PC-3 (cell line): Measurements from ENCODE around the gene INTS1. TPM values are rescaled to one million over a fixed set of nuclear protein-coding genes. Genes with fewer than 3 reads are reported as not detected.
A peak's percentile ranks its signal among the peaks of the same experiment; 100 is the strongest.

Experiments
- ATAC-seq: fragments of 200-7000 bp; cut with Tn5 transposase; 2 replicates; pipeline ENCODE4 v1.9.1; 2020; ENCODE audit warnings: mild to moderate bottlenecking, moderate library complexity
- BruUV-seq: library from RNA; stranded (reverse); fragments of 400-500 nt; replicated peaks from 2 replicates; lab custom pipeline; 2021; lab: Mats Ljungman, UMichigan
- CTCF ChIA-PET: fragments of 300-600 bp; sonication (Branson Sonifier 250); formaldehyde crosslinking; loops from one replicate; lab custom pipeline; 2022; ENCODE audit warnings: antibody characterized with exemption; lab: Charles Lee
- POLR2A ChIA-PET: fragments of 300-600 bp; sonication (Branson Sonifier 250); formaldehyde crosslinking; loops from one replicate; lab custom pipeline; 2022; ENCODE audit warnings: antibody characterized with exemption; ENCODE audit not compliant: unreplicated experiment; lab: Charles Lee
- DNase-seq: peaks from one replicate; pipeline ENCODE4 v3.0.0-alpha.2; 2015
- H2AFZ ChIP-seq: fragments of 300-600 bp; sonication (generic); 2 replicates; pipeline ENCODE4 v1.6.0; 2016; ENCODE audit warnings: antibody characterized with exemption, low read length
- H3F3A ChIP-seq: fragments of 300-600 bp; sonication (generic); one replicate; pipeline ENCODE4 v1.6.0; 2017; ENCODE audit warnings: antibody characterized with exemption, low read length, control low read depth, mild to moderate bottlenecking; ENCODE audit not compliant: unreplicated experiment
- H3K27ac ChIP-seq: fragments of 300-600 bp; sonication (generic); 2 replicates; pipeline ENCODE4 v1.5.1; 2016; ENCODE audit warnings: mild to moderate bottlenecking, low read length
- H3K27me3 ChIP-seq: fragments of 300-600 bp; sonication (generic); 2 replicates; pipeline ENCODE4 v1.6.1; 2016; ENCODE audit warnings: low read length, mixed read lengths
- H3K36me3 ChIP-seq: fragments of 300-600 bp; sonication (generic); 2 replicates; pipeline ENCODE4 v1.6.1; 2016; ENCODE audit warnings: low read depth, mixed run types, low read length, mixed read lengths
- H3K4me1 ChIP-seq: fragments of 300-600 bp; sonication (generic); 2 replicates; pipeline ENCODE4 v1.5.1; 2016; ENCODE audit warnings: low read length; ENCODE audit not compliant: insufficient read depth
- H3K4me2 ChIP-seq: fragments of 300-600 bp; sonication (generic); 2 replicates; pipeline ENCODE4 v1.6.0; 2016; ENCODE audit warnings: low read length
- H3K4me3 ChIP-seq: fragments of 300-600 bp; sonication (generic); 2 replicates; pipeline ENCODE4 v1.5.1; 2016; ENCODE audit warnings: mild to moderate bottlenecking, low read length, mixed read lengths
- H3K79me2 ChIP-seq: fragments of 300-600 bp; sonication (generic); 2 replicates; pipeline ENCODE4 v1.6.1; 2017; ENCODE audit warnings: low read length, mixed read lengths
- H3K9ac ChIP-seq: fragments of 300-600 bp; sonication (generic); 2 replicates; pipeline ENCODE4 v1.6.0; 2016; ENCODE audit warnings: mild to moderate bottlenecking, low read length
- H3K9me2 ChIP-seq: fragments of 300-600 bp; sonication (generic); replicated peaks from 2 replicates; pipeline ENCODE4 v1.6.1; 2016; ENCODE audit warnings: mixed run types, low read length, mixed read lengths
- H3K9me3 ChIP-seq: fragments of 300-600 bp; sonication (generic); 2 replicates; pipeline ENCODE4 v1.6.1; 2016; ENCODE audit warnings: low read length, mixed read lengths
- H4K20me1 ChIP-seq: fragments of 300-600 bp; sonication (generic); 2 replicates; pipeline ENCODE4 v1.6.1; 2016; ENCODE audit warnings: low read length, mixed read lengths
- CTCF ChIP-seq: fragments of 300-600 bp; sonication (generic); conservative IDR thresholded peaks from 2 replicates; pipeline ENCODE4 v1.5.1; 2017; ENCODE audit warnings: antibody characterized with exemption, low read depth, mild to moderate bottlenecking, low read length
- EZH2 ChIP-seq: fragments of 300-600 bp; sonication (generic); IDR thresholded peaks from one replicate; pipeline ENCODE4 v1.6.1; 2017; ENCODE audit warnings: antibody characterized with exemption, mild to moderate bottlenecking, low read length; ENCODE audit not compliant: unreplicated experiment
- EZH2phosphoT487 ChIP-seq: fragments of 300-600 bp; sonication (generic); IDR thresholded peaks from 2 replicates; pipeline ENCODE4 v1.6.1; 2018; ENCODE audit warnings: mild to moderate bottlenecking, antibody characterized with exemption, low read length, borderline replicate concordance
- intact Hi-C: fragments of 100-400 bp; cut with micrococcal nuclease; formaldehyde crosslinking; loops from 2 replicates; pipeline ENCODE4 v1.9.0; 2023
- total RNA-seq: library from RNA; depleted of rRNA; stranded (reverse); fragments of >200 nt; gene quantifications from 2 replicates; pipeline ENCODE4 v1.2.3, GENCODE V29; 2014

Gene INTS1
- total RNA-seq, 1 experiment from 2014 or later, result 62.9 TPM

GRCh38 chr7:1439373-1440363 is 64.5 kb downstream of the INTS1 start:
- Histone ChIP-seq H2AFZ (no peak overlapping the region), H3K27ac (no peak overlapping the region), H3K4me3 (no peak overlapping the region), H3K4me2 (no peak overlapping the region), H3K79me2 (no peaks in the 10 kb centered on the region), H3K9me3 (no peaks in the 10 kb centered on the region), H3K27me3 (no peaks in the 10 kb centered on the region), H3K9ac (no peak overlapping the region), H3F3A (no peaks in the 10 kb centered on the region), H3K9me2 (no peaks in the 10 kb centered on the region), H3K4me1 (no peaks in the 10 kb centered on the region), H3K36me3 (peaks cover 15% of the 10 kb centered on the region), H4K20me1 (no peaks in the 10 kb centered on the region)
- BruUV-seq, result no TSS peak
- CTCF ChIA-PET, result interaction anchor here (1.1 kb wide), 1 partner anchor 35 kb away, joined by 4 read pairs; no protein-coding TSS in a partner anchor
- no peak for DNase-seq
- TF ChIP-seq EZH2 (no peak), CTCF (peak; percentile 26), EZH2phosphoT487 (no peak)
- 0 out of 2 replicates have a peak, but pooled peaks have one; percentile 39 for ATAC-seq
- intact Hi-C loops, result no loop called here
- POLR2A ChIA-PET, result no interaction called here

GRCh38 chr7:1438821-1439220 is 65.4 kb downstream of the INTS1 start:
- H3K4me2 ChIP-seq, result no peak overlapping the region
- peaks cover 15% of the 10 kb centered on the region for H3K36me3 ChIP-seq
- CTCF ChIA-PET, result interaction anchor here (1.1 kb wide), 1 partner anchor 35 kb away, joined by 4 read pairs; no protein-coding TSS in a partner anchor
- ATAC-seq (no peak), DNase-seq (no peak)
- no peak overlapping the region for H3K4me3 ChIP-seq
- TF ChIP-seq CTCF (no peak), EZH2 (no peak), EZH2phosphoT487 (no peak)
- no peaks in the 10 kb centered on the region for H3K9me2 ChIP-seq
- no peak overlapping the region for H3K27ac ChIP-seq
- H3K27me3 ChIP-seq, result no peaks in the 10 kb centered on the region
- BruUV-seq, result no TSS peak
- no peak overlapping the region for H2AFZ ChIP-seq
- intact Hi-C loops, result no loop called here
- H3K9ac ChIP-seq, result no peak overlapping the region
- no peaks in the 10 kb centered on the region for H3K9me3 ChIP-seq
- no peaks in the 10 kb centered on the region for H4K20me1 ChIP-seq
- H3K4me1 ChIP-seq, result no peaks in the 10 kb centered on the region
- H3F3A ChIP-seq, result no peaks in the 10 kb centered on the region
- POLR2A ChIA-PET, result interaction anchor here (0.6 kb wide), 1 partner anchor 300 kb away, joined by 3 read pairs; no protein-coding TSS in a partner anchor
- H3K79me2 ChIP-seq, result no peaks in the 10 kb centered on the region
